ENCODE measurements around the gene LCE1D. TPM values are rescaled to one million over a fixed set of nuclear protein-coding genes. Genes with fewer than 3 reads are reported as not detected.

Gene LCE1D
- total RNA-seq, 1 experiment from 2014 or later, result not detected

- Mint-ChIP-seq H3K9me3 (ENCODE audit: unreplicated experiment) (no peaks in the 10 kb centered on the region), H3K4me1 (ENCODE audit: insufficient read depth, unreplicated experiment) (peaks cover 10% of the 10 kb centered on the region), H3K27ac (ENCODE audit: low read depth, unreplicated experiment) (no peak overlapping the region), H3K27me3 (ENCODE audit: insufficient read depth, unreplicated experiment) (no peaks in the 10 kb centered on the region), H3K4me3 (ENCODE audit: unreplicated experiment) (no peak overlapping the region), H3K36me3 (ENCODE audit: insufficient read depth, unreplicated experiment) (no peaks in the 10 kb centered on the region)
- no TSS peak for BruUV-seq (replicated peaks)
- DNase-seq (ENCODE audit: unreplicated experiment), result peak; percentile 0
- CTCF ChIA-PET, result interaction anchor here (0.6 to 1.5 kb wide), 2 partner anchors 129 to 734 kb away, joined by 4 to 8 read pairs; no protein-coding TSS in a partner anchor
- intact Hi-C loops (cut with micrococcal nuclease), result no loop called here
- POLR2A ChIA-PET, result interaction anchor here (0.5 kb wide), 1 partner anchor 426 kb away, joined by 3 read pairs; no protein-coding TSS in a partner anchor
- TF ChIP-seq CTCF (IDR thresholded peaks at IDR 0.05; ENCODE audit: unreplicated experiment), result no peak
Measured at GRCh38 chr1:152783095-152783494, 13.4 kb upstream of the LCE1D start.

GRCh38 chr1:152786077-152786476, 10.4 kb upstream of the LCE1D start, which contains the start of gene LCE1E:
Gene LCE1E (plus strand): TSS chr1:152786257. CDS start chr1:152787300, 1,043 bp downstream.
- H3K27me3 Mint-ChIP-seq (ENCODE audit: insufficient read depth, unreplicated experiment), result no peaks in the 10 kb centered on the region
- POLR2A ChIA-PET, result interaction anchor here (0.8 to 3.1 kb wide), 6 partner anchors 9 to 28 kb away, joined by 3 to 18 read pairs (median 6); partner anchors contain the start of genes LCE1B and LCE1C
- peaks cover 10% of the 10 kb centered on the region for H3K4me1 Mint-ChIP-seq (ENCODE audit: insufficient read depth, unreplicated experiment)
- H3K27ac Mint-ChIP-seq (ENCODE audit: low read depth, unreplicated experiment), result peak within 1 kb of the TSS; percentile 21
- H3K36me3 Mint-ChIP-seq (ENCODE audit: insufficient read depth, unreplicated experiment), result no peaks in the 10 kb centered on the region
- TF ChIP-seq CTCF (IDR thresholded peaks at IDR 0.05; ENCODE audit: unreplicated experiment), result no peak
- H3K4me3 Mint-ChIP-seq (ENCODE audit: unreplicated experiment), result no peak within 1 kb of the TSS
- H3K9me3 Mint-ChIP-seq (ENCODE audit: unreplicated experiment), result no peaks in the 10 kb centered on the region
- CTCF ChIA-PET, result interaction anchor here (0.6 to 1.6 kb wide), 7 partner anchors 14 to 436 kb away, joined by 3 to 6 read pairs (median 3); partner anchors contain the start of gene LCE1B
- intact Hi-C loops (cut with micrococcal nuclease), result no loop called here
- peak; percentile 82 for DNase-seq (ENCODE audit: unreplicated experiment)
- no TSS peak for BruUV-seq (replicated peaks)

- Mint-ChIP-seq H3K9me3 (ENCODE audit: unreplicated experiment) (no peaks in the 10 kb centered on the region), H3K27me3 (ENCODE audit: insufficient read depth, unreplicated experiment) (no peaks in the 10 kb centered on the region), H3K4me3 (ENCODE audit: unreplicated experiment) (no peak overlapping the region), H3K36me3 (ENCODE audit: insufficient read depth, unreplicated experiment) (no peaks in the 10 kb centered on the region), H3K4me1 (ENCODE audit: insufficient read depth, unreplicated experiment) (no peaks in the 10 kb centered on the region), H3K27ac (ENCODE audit: low read depth, unreplicated experiment) (no peak overlapping the region)
- intact Hi-C loops (cut with micrococcal nuclease), result no loop called here
- BruUV-seq (replicated peaks), result no TSS peak
- DNase-seq (ENCODE audit: unreplicated experiment), result no peak
- ChIA-PET CTCF (no interaction called here), POLR2A (no interaction called here)
- no peak for TF ChIP-seq CTCF (IDR thresholded peaks at IDR 0.05; ENCODE audit: unreplicated experiment)
Measured at GRCh38 chr1:152795686-152796085, 835 bp upstream of the LCE1D start.

- no peak overlapping the region for H3K4me3 Mint-ChIP-seq (ENCODE audit: unreplicated experiment)
- no peak for TF ChIP-seq CTCF (IDR thresholded peaks at IDR 0.05; ENCODE audit: unreplicated experiment)
- H3K27ac Mint-ChIP-seq (ENCODE audit: low read depth, unreplicated experiment), result no peak overlapping the region
- no TSS peak for BruUV-seq (replicated peaks)
- H3K4me1 Mint-ChIP-seq (ENCODE audit: insufficient read depth, unreplicated experiment), result peaks cover 8% of the 10 kb centered on the region
- ChIA-PET POLR2A (interaction anchor here (1.1 to 2.9 kb wide), 2 partner anchors 15 to 33 kb away, joined by 3 to 18 read pairs; partner anchors contain the start of gene LCE1E), CTCF (interaction anchor here (0.5 to 1.9 kb wide), 6 partner anchors 14 to 148 kb away, joined by 3 to 12 read pairs (median 5); no protein-coding TSS in a partner anchor)
- no peaks in the 10 kb centered on the region for H3K36me3 Mint-ChIP-seq (ENCODE audit: insufficient read depth, unreplicated experiment)
- no peaks in the 10 kb centered on the region for H3K9me3 Mint-ChIP-seq (ENCODE audit: unreplicated experiment)
- H3K27me3 Mint-ChIP-seq (ENCODE audit: insufficient read depth, unreplicated experiment), result no peaks in the 10 kb centered on the region
- peak; percentile 3 for DNase-seq (ENCODE audit: unreplicated experiment)
- intact Hi-C loops (cut with micrococcal nuclease), result no loop called here
Measured at GRCh38 chr1:152801333-152801732, 4.8 kb downstream of the LCE1D start.

Measured in MCF 10A (cell line).